CD4-positive, alpha-beta T cell treated with Interleukin-10 for 1 hour (primary cell): ENCODE measurements around the gene MEG3.

Source experiments
- DNase-seq: peaks from one replicate; pipeline ENCODE4 v3.0.0-alpha.2; 2020

The MEG3 gene

DNA sequence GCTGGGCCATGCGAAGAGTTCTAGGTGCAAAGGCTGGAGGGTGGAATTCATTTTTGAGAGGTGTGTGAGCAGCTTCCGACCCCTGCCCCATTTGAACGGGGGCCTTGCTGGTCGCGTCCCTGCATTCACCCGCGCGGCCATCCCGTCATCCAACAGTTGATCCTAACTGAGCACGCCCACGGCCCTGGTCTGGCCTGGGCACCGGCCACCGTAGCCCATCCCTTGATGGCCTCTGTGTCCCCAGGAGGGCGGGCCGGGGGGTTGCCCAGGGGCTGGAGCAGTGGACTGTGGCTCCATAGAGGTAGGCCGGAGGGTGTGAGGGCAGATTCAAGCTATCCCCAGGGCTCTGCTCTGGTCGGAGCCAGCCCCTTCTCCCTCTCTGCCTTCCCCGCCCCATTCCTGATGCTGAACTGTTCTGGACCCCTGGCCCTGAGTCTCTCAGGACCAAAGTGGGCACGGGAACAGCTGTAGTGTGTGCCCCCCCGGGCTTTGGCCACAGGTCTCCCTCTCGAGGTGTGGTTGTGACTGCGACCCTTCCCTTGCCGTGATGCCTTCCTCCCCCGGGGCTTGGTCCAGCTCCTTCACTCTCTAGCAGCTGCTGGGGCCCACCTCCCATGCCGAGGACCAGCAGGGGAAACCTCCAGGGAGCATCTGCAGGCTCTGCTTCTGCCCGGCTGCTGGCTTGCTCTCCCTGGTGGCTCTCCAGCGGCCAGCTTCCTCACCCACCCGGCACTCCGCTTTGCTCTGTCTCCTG, 9.1 kb downstream of the MEG3 start:
- DNase-seq, result no peak

- no peak for DNase-seq
These were observed 9.8 kb downstream of the MEG3 start for GRCh38 chr14:100835548-100836310.

DNA sequence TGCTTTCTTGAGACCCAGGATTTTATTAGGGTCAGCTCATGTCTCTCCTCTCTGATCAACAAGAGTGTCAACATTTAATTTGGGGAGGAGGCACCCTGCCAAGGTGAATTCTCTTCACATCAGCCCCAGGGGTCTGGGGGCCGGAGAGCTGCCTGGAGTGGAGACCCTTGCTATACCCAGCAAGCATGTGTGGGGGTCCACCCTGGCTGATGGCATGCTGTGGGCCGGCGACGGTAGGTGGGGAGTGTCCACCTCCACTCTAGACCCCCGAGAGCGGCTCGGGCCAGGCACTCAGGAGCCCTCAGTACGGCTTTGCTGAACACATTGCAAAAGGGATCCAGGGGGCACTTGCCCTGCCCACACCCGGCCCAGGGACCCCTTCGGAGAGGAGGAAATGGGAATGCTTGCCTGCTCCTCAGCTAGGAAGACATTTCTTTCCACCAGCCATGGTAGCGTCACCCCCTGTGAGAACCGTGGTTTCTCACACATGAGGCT, 10.4 kb downstream of the MEG3 start:
- no peak for DNase-seq

DNA sequence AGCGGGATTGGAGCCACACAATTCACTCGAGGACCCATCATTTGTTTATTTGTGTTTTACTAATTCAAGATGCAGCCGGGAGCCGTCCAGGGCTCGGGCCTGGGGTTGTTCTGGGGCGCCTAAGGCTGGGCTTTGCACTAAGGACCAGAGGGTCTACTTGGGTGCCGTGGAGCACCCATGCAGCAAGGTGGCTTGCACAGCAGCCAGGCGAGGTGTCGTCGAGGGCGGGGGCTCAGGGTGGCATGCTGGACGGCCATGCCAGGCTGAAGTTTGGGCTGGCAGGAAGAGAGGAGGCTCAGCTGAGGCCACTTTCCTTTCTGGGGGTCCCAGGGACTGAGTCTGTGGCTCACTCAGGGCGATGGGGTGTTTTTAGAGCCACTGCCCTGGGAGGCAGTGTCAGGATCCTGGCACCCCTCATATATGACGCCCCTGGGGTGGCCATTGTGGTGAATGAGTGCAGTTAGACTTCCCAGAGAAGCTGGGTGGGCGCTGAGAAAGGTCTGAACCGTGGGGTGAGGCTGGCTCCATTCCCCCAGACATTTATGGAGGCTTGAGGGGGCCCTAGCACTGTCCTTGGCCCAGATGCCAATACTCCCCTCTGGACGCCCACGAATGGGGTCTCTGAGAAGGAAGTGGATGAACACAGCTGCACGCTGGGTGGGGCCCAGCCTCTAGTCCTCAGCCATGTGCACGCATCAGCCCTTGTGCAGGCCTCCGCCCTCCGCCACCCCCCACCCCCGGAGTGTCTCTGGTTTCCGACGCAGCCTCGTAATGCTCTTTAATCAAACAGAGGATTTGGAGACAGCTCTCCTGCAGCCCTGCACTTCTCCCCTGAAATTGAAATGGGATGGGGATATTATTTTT, 11.3 kb downstream of the MEG3 start:
- DNase-seq, result no peak

GRCh38 chr14:100837805-100838350, 12.0 kb downstream of the MEG3 start:
- DNase-seq, result no peak

GRCh38 chr14:100838493-100839314, 12.8 kb downstream of the MEG3 start:
- no peak for DNase-seq

DNA sequence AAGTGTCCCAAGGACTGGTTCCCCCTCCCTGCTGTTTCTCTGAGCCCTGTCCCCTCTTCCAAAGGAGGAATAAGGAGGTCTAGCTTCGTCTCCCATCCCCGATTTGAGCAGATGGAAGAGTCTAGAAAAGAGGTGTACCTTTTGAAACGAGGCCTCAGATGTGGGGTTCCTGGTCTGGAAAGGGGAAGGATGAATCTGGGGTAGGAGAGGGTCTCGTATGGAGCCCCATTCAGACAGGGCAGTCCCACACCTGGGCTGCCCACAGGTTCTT, 13.3 kb downstream of the MEG3 start:
- DNase-seq, result no peak

DNA sequence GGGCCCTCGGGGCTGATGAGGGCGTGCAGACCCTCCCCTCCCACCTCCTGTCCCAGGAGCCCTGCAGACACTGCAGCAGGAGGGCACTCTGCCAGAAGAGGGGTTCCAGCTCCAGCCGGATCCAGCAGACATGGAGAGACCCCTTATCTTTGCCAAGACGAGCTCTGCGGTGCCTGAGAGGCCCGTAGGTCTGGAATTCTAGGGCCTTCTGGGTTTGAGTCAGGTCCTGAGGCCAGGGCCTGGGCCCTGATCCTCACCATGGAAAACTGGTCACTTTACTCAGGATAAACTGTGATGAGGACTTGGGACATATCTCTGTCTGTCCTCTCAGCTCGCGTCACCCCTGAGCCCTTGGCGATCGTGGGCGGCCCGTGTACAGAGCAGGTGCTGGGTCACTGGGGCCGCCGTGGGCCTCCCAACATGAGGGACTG, 13.8 kb downstream of the MEG3 start:
- no peak for DNase-seq

DNA sequence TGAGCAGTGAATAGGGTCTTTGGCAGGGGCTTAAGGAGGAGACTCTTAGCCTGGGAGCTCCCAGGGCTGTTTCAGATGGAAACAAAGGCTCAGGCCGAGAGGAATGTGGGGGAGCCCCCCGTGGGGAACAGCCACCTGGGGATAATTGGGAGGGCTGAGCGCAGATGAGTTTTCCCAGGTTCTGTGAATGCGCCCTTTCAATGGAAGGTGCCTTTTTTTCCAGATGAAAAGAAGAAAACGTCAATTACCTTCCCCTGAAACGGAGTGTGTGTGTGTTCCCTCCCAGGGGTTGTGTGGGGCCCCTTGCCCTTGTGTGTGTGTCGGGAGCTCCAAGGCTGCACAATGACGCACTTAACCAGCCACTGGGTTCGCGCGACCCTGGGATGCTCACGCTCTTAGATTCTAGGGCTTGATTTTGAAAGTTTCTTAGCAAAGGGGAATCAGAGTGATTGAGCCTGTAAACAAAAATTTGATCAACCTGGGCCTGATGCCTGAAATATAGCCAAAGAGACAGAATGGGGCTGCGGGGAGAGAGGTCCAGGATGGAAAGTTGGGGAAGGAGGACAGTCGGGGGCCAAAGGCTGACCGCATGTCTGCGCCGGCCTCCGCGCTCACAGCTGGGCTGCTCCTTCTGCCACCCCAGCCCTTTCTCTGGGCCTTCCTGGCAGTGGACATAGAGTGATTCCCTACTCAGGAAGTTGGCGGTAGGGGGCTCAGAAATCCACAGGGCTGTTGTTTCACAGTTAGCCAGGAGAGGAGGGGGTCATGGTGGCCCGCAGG, 14.6 kb downstream of the MEG3 start:
- no peak for DNase-seq

GRCh38 chr14:100841066-100841760, 15.3 kb downstream of the MEG3 start:
- DNase-seq, result no peak

DNA sequence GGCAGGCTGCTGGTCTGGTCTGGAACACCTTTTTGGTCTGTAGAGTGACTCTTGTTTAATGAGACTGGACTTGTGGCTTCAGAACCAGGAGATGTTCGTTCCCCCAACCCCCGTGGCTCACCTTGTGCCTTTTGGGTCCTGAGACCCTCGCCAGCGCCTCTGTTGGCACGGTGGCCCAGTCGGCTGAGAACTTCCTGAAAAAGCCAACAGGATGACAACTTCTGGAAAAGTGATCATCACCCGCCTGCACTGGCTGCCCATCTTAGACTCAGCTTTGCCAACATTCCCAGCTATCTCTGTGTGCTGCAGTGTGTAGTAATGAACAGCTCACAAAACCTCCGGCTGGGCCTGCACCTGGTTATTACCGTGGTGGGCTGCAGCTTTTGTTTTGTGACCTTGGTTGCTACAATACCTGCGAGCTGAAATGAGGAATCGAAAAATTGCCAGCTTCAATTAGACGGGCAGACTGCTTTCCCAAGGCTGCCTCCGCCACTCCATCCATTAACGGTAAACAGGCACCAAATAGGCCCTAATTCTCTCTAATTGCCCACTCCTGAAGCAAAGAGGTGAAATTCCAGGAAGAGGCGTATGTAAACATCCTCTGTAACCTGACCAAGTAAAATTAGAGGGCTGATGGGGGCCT, 16.0 kb downstream of the MEG3 start:
- no peak for DNase-seq

GRCh38 chr14:100842799-100843198, 16.9 kb downstream of the MEG3 start:
- DNase-seq, result no peak

DNA sequence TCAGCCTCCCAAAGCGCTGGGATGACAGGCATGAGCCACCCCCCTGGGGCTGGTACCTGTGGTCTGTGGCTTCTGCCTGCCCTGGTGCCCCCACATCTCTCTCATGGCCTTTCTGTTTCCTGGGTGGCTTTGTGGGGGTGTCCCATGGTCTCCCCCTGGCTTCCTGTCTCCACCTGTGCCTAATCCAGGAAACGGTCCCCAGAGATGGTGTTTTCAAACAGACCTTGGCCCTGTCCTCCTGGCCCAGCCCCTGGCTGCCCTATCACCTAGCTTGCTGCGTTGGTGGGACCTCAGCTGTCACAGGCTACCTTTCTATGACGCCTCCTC, 18.1 kb downstream of the MEG3 start:
- DNase-seq, result no peak

GRCh38 chr14:100844421-100844820, 18.5 kb downstream of the MEG3 start:
- DNase-seq, result no peak

GRCh38 chr14:100844846-100845245, 18.9 kb downstream of the MEG3 start:
- no peak for DNase-seq

GRCh38 chr14:100845341-100845740, 19.4 kb downstream of the MEG3 start:
- no peak for DNase-seq

DNA sequence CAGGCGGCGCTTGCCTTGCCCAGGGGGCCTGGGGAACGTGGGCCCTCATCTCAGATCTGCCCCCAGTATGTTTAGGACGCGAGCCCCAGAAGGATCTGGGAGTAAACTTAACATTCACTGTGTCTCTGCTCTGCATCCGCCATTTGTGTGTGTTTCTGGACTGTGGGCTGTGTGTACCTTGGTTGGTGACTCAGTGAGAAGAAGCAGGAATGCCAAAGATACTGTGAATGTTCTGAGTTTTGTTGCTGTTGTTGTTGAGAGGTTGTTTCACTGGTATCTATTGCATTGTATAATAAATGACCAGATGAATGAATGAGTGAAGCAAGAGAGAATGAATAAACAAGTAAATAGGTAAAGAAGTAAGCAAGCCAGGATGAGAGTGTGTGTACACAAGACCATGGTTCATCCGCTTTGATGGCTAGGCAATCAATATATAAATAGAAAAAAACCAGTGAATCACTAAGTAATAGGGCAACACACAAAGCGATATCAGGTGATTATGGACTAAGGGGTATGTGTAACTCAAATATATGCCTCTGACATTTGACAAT, 20.5 kb downstream of the MEG3 start:
- DNase-seq, result no peak

DNA sequence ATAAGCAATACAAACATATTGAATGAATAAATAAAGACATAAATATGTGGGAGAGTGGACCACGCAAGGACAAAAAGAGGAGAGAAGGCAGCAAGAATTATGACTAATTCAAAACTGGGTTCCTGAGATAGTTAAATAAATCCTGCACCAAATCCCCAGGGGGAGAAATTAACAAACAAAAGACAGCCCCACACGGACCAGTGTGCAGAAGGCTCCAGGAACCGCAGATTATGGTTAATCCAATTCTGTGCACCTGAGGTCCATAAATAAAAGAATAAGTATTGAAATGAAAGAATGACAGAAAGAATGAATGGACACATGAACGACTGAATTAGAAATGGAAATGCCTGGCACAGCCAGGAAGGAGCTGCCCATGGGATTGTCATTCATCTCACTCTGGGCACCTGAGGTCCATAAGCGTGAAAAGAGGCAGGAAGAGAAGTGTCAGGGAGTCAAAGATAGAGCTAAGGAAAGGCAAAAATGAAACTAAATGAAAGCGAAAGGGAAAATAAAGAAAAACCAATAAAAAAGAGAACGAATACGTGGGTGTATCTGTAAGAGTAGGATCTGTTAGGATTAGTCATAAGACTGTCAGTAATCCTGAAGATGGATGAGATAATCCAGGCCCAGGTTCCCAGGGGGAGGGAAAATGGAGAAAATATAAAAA, 23.3 kb downstream of the MEG3 start:
- DNase-seq, result no peak

DNA sequence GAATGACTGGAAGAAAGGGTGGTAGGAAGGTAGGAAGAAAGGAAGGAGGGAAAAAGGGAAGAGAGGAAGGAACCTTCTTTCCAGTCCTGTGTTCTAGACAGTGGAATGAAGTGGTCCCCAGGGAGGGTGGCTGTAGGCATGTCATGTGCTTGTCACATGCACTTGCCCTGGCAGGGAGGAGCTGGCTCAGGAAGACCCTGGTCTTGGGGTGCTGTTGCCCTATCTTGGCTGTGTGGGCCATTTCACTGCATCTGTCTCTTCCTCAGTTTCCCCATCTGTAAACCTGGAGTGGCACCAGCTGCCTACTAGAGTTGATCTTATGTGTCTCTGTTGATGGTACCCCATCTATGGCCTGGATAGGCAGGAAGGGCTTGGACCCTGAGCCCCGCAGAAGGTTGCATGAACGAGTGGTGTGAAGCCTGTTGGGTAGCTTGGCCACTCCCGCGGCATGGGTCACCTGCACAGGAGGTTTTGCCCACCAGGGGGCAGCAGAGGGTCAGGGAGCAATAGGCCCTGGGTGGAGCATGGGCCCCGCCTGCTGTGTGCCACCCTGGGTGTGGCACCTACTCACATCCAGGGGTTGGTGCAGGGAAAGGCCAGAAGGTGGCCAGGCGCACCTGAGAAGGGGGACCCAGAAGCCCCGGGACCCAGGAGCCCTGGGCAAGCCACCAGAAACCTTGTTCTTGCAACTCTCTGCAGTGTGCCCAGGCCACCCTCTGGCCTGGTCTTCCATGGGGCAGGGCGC, 25.1 kb downstream of the MEG3 start:
- peak; percentile 72 for DNase-seq
